Globus pallidus (tissue), 1 donor: ENCODE data around the gene ZSCAN4.
A peak's percentile ranks its signal among the peaks of the same experiment; 100 is the strongest.

Experiments used
- DNase-seq: peaks from one replicate; pipeline ENCODE4 v3.0.0-alpha.2; 2015; ENCODE audit warnings: low spot score

Gene ZSCAN4

GRCh38 chr19:57675881-57676280, 7.1 kb downstream of the ZSCAN4 start:
- no peak for DNase-seq

DNA sequence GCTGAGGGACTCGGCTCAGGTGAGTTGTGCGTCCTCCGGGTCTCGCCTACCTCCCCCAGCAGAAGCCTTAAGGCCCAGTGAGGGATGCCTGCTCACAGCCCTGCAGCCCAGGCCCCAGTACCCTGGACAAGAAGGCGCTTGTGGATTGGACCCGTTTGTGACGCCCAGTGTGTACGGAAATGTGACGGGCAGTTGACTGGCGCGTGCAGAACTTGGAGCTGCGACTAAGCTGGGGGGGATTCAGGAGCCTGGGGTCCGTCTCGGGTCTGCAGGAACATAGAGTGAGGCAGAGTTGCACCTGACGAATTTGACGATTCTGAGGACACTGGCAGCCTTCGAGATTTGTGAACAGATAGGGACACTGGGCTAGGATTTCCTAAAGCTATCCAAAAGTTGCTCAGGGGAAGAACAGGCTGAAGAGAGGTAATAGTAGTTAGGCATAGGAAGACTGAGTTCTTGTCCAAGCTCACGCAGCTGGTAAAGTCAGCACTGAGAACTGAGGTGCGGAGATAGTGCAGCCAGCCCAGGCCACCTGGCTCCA, 13.6 kb downstream of the ZSCAN4 start:
- no peak for DNase-seq

DNA sequence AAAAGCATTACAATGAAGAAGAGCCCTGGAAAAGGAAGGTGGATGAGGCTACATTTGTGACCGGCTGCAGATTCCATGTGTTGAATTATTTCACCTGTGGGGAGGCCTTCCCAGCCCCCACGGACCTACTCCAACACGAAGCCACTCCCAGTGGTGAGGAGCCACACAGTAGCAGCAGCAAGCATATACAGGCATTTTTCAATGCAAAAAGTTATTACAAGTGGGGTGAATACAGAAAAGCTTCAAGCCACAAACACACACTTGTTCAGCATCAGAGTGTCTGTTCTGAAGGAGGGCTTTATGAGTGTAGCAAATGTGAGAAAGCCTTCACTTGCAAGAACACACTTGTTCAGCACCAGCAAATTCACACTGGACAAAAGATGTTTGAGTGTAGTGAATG, 18.0 kb downstream of the ZSCAN4 start:
- no peak for DNase-seq

GRCh38 chr19:57687363-57688010, 18.8 kb downstream of the ZSCAN4 start:
- no peak for DNase-seq

DNA sequence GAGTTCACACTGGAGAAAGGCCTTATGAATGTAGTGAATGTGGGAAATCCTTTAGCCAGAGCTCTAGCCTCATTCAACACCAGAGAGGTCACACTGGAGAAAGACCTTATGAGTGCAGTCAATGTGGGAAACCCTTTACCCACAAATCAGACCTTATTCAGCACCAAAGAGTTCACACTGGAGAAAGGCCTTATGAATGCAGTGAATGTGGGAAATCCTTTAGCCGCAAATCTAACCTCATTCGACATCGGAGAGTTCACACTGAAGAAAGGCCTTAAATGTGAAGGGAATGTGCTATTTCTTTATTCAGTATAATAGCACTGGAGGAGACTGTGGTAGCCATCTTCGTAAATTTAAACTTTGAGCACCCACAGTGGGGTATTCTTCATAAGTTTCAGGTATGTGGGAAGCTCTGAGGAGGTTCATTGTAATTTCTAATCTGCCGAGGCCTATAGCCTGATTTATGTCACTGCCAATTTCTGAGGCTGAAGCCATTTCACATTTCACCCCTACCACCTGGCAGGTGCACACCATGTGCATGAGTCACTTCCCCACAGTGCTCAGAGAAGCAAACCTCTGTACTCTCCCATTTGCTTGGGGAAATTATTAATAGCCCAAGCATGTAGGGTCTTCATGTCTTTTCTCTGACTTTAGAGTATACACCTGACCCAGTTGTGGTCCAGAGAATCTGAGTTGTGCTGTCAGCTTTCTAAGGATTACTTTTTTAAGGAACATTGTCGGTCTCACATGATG, 19.5 kb downstream of the ZSCAN4 start:
- no peak for DNase-seq

DNA sequence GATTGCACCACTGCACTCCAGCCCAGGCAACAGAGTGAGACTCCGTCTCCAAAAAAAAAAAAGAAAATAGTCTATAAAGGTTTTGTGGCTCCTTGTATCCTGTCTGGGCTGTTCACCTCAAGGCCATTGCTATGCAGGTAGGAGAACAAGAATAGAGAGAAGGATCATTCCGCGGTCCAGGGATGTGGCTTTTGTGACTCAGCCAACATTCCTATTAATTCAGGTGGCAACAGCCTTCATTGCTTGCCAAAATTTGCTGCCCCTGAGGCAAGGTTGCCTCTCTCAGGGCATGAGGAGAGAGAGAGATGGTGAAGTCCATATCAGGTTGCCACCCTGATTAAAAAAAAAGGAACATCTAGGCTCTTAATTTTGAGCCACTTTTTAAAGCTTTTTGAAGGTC, 21.0 kb downstream of the ZSCAN4 start:
- no peak for DNase-seq

DNA sequence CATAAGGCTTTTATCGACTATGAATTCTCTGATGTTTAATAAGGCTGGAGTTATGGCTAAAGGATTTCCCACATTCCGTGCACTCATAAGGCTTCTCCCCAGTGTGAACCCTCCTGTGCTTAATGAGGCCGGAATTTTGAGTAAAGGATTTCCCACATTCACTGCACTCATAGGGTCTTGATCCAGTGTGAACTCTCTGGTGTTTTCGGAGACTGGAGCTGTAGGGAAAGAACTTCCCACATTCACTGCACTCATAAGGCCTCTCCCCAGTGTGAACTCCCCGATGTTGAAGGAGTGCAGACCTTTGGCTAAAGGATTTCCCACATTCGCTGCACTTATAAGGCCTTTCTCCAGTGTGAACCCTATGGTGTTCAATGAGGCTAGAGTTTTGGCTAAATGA, 32.9 kb downstream of the ZSCAN4 start:
- DNase-seq = no peak

GRCh38 chr19:57706346-57706745, 37.6 kb downstream of the ZSCAN4 start:
- no peak for DNase-seq

- peak; percentile 37 for DNase-seq
Measured at GRCh38 chr19:57708641-57709361, 40.1 kb downstream of the ZSCAN4 start, which contains the start of gene ZNF154. TSS of gene ZNF154 (minus strand) at chr19:57709204. CDS start at chr19:57708971, 233 bp downstream.

DNA sequence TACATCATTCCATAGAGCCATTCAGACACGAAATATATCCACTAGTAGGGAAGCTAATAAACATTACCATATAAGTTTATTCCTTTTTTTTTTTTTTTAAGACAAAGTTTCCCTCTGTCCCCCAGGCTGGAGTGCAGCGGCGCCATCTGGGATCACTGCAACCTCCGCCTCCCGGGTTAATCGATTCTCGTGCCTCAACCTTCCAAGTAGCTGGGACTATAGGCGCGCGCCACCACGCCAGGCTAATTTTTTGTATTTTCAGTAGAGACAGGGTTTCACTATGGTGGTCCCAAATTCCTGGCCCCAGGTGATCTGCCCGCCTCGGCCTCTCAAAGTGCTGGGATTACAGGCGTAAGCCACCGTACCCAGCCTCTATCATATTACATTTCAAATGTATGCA, 40.9 kb downstream of the ZSCAN4 start:
- DNase-seq = no peak

DNA sequence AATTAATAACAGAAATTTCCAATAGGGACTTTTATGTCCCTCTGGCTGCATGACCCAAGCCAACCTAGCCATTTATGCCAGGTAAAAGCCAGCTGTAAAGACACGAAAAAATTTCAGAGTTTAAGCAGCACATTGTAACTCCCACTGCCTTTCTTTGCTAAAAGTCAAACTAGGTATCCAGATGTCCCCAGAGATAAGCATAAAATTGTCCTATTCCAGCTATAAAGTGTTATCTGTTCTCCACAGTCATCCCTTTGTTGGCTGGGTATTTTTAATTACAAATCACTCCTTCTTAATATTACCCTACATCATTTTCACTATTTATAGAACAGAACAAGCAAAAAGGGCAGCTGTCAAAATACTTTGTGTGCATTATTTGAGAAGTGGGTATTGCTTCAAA, 43.5 kb downstream of the ZSCAN4 start:
- DNase-seq = no peak

DNA sequence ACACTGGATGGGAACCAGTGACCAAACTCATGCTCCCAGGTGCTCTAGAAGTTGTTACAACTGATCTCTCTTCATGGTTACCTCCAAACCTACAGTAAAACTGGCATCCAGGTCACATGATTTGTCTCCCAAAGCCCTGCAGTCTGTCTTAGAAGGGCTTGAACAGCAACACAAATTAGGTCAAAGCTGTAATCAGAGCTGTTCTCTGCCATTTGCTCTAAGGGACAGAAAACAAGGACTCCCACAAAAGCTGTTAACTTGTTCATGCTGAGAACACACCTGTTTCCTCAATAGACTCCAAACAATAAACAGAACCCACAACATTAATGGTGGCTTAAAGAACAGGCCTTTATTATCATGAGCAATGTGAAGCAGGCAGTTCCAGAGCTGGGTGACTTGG, 50.7 kb downstream of the ZSCAN4 start:
- no peak for DNase-seq

GRCh38 chr19:57719901-57720519, 51.3 kb downstream of the ZSCAN4 start:
- no peak for DNase-seq

DNA sequence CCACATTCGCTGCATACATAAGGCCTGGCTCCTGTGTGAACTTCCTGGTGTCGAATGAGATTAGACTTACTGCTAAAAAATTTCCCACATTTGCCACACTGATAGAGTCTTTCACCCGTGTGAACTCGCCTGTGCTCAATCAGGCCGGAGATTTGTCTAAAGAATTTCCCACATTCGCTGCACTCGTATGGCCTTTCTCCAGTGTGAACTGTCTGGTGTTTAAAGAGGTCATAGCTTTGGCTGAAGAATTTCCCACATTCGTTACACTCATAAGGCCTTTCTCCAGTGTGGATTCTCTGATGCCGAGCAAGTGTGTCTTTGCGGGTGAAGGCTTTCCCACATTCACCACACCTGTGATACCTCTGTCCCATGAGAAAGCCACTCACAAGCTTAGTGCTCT, 52.1 kb downstream of the ZSCAN4 start:
- DNase-seq = no peak
